Mesendoderm (in vitro differentiated cells): ENCODE data around the gene TNFAIP1.

ENCODE experiments used
- DNase-seq: peaks from one replicate; pipeline ENCODE4 v3.0.0; 2013
- H2AK5ac ChIP-seq: 2 replicates; pipeline ENCODE4 v1.6.1; 2013; ENCODE audit warnings: low read length, inconsistent platforms
- H2BK120ac ChIP-seq: 2 replicates; pipeline ENCODE4 v1.6.1; 2013; ENCODE audit warnings: low read depth, mild to moderate bottlenecking, low read length, moderate library complexity, mixed read lengths
- H2BK15ac ChIP-seq: replicated peaks from 2 replicates; pipeline ENCODE4 v1.6.1; 2013; ENCODE audit warnings: low read depth, mild to moderate bottlenecking, moderate library complexity
- H2BK5ac ChIP-seq: 2 replicates; pipeline ENCODE4 v1.6.1; 2013; ENCODE audit warnings: low read length, inconsistent platforms
- H3K18ac ChIP-seq: 2 replicates; pipeline ENCODE4 v1.6.1; 2013; ENCODE audit warnings: mild to moderate bottlenecking, low read length, mixed read lengths
- H3K23ac ChIP-seq: one replicate; pipeline ENCODE4 v1.6.1; 2013; ENCODE audit warnings: low read length
- H3K27ac ChIP-seq: 2 replicates; pipeline ENCODE4 v1.5.1; 2013; ENCODE audit warnings: low read depth, mild to moderate bottlenecking, inconsistent platforms, low read length, moderate library complexity
- H3K27me3 ChIP-seq: 2 replicates; pipeline ENCODE4 v1.6.1; 2013; ENCODE audit warnings: low read length, control low read depth, mild to moderate bottlenecking, inconsistent platforms; ENCODE audit not compliant: insufficient read depth, poor library complexity
- H3K36me3 ChIP-seq: 2 replicates; pipeline ENCODE4 v1.6.1; 2013; ENCODE audit warnings: low read length, inconsistent platforms; ENCODE audit not compliant: control insufficient read depth, insufficient read depth
- H3K4ac ChIP-seq: one replicate; pipeline ENCODE4 v1.6.1; 2013; ENCODE audit warnings: low read depth, mild to moderate bottlenecking, low read length, moderate library complexity
- H3K4me1 ChIP-seq: 2 replicates; pipeline ENCODE4 v1.6.1; 2013; ENCODE audit warnings: low read depth, low read length, inconsistent platforms; ENCODE audit not compliant: control insufficient read depth
- H3K4me2 ChIP-seq: 2 replicates; pipeline ENCODE4 v1.6.1; 2013; ENCODE audit warnings: low read length
- H3K4me3 ChIP-seq: 2 replicates; pipeline ENCODE4 v1.5.1; 2013; ENCODE audit warnings: mild to moderate bottlenecking, low read length
- H3K56ac ChIP-seq: one replicate; pipeline ENCODE4 v1.6.1; 2013; ENCODE audit warnings: low read length
- H3K79me1 ChIP-seq: 2 replicates; pipeline ENCODE4 v1.6.1; 2013; ENCODE audit warnings: low read length, inconsistent platforms
- H3K79me2 ChIP-seq: 2 replicates; pipeline ENCODE4 v1.6.1; 2013; ENCODE audit warnings: mild to moderate bottlenecking, low read length; ENCODE audit not compliant: control insufficient read depth, insufficient read depth
- H3K9ac ChIP-seq: 2 replicates; pipeline ENCODE4 v1.6.1; 2013; ENCODE audit warnings: low read length, inconsistent platforms
- H4K5ac ChIP-seq: one replicate; pipeline ENCODE4 v1.6.1; 2013; ENCODE audit warnings: low read length
- H4K8ac ChIP-seq: one replicate; pipeline ENCODE4 v1.6.1; 2013; ENCODE audit warnings: low read depth, mild to moderate bottlenecking, control low read depth, low read length, moderate library complexity
- WGBS: extraction: QIAGEN DNeasy Blood & Tissue Kit; methylation state at CpG from one replicate; pipeline ENCODE4 v1.1.7; 2013; ENCODE audit warnings: low lambda C conversion rate, missing lambda C conversion rate; ENCODE audit not compliant: insufficient coverage; ENCODE audit errors: extremely low coverage; 5-methylcytosine and 5-hydroxymethylcytosine counted together

TNFAIP1 gene

DNA sequence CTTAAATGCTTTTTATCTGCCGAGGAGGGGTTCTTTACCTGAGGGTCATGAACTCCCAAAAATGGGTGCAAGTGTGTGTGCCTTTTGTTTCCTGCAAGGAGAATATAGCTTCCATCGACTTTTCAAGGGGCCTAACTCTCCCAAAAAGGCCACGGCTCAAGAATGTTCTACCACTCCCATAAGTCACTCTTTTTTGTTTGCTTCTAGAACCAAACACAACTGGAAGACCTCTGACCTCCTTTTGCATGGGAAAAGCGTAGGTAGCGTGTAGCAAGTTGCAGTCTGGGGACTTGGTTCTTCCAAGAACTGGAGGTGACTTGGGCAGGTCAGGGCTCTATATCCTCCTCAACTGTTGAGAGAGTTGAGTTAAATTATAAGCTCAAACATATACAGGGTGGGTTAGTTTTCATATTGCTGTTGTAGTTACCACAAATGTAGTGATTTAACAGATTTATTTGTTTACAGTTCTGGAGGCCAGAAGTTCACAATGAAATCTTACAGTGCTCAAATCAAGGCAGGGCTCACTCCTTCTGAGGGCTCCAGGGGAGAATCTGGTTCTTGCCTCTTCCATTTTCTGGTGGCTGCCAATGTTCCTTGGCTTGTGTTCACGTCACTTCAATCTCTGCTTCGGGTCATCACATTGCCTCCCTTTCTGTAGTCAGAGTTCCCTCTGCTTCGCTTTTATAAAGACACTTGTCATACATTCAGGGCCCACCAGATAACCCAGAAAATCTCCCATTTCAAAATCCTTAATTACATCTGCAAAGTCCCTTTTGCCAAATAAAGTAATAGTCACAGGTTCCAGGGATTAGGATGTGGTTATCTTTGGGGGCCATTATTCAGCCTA lies 15.1 kb upstream of the TNFAIP1 start:
- H3K23ac ChIP-seq, result no peak overlapping the region
- peak overlapping the region; percentile 40 for H2AK5ac ChIP-seq
- peaks cover 7% of the 10 kb centered on the region for H3K4me1 ChIP-seq
- H3K79me1 ChIP-seq, result peaks cover 11% of the 10 kb centered on the region
- H2BK5ac ChIP-seq, result no peak overlapping the region
- H3K4ac ChIP-seq, result no peak overlapping the region
- no peak overlapping the region for H4K5ac ChIP-seq
- no peak overlapping the region for H3K27ac ChIP-seq
- no peak overlapping the region for H4K8ac ChIP-seq
- no peak overlapping the region for H2BK120ac ChIP-seq
- no CpG with 5 or more reads among the region's 8 CpGs for WGBS
- peak overlapping the region; percentile 83 for H3K4me2 ChIP-seq
- H3K79me2 ChIP-seq, result peaks cover 56% of the 10 kb centered on the region
- H3K27me3 ChIP-seq, result no peaks in the 10 kb centered on the region
- peak overlapping the region; percentile 88 for H3K9ac ChIP-seq
- no peaks in the 10 kb centered on the region for H3K36me3 ChIP-seq
- no peak overlapping the region for H3K18ac ChIP-seq
- no peak overlapping the region for H2BK15ac ChIP-seq
- peak overlapping the region; percentile 92 for H3K56ac ChIP-seq
- peak overlapping the region; percentile 91 for H3K4me3 ChIP-seq
- DNase-seq, result no peak

DNA sequence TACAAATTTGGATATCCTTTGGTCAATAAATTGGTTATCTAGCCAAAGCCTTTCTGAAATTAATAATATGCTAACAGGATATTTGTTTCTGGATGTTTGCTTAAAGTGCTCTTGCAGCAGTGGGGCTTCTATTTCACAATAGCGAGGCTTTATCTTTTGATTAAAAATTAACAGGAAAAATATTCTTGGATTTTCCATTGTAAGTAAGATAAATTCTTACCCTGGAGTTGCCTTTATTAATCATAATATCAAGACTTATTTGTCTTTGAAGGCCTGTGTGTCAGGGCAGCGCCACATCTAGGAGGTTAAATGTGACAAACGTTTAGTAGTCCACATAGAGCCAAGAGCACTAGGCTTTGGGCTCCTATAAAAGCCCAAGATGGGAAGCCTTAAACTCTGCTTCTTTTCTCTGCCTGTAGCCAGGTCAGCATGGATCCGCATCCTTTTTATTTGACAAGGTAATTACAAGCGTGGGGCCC lies 11.3 kb upstream of the TNFAIP1 start:
- Histone ChIP-seq H3K4me1 (peaks cover 5% of the 10 kb centered on the region), H3K18ac (no peak overlapping the region), H3K27ac (no peak overlapping the region), H2BK5ac (no peak overlapping the region), H3K9ac (peak overlapping the region; percentile 4), H3K4ac (no peak overlapping the region), H3K23ac (no peak overlapping the region), H3K79me2 (peaks cover 60% of the 10 kb centered on the region), H3K27me3 (no peaks in the 10 kb centered on the region), H3K4me3 (no peak overlapping the region), H3K79me1 (peaks cover 17% of the 10 kb centered on the region), H2BK15ac (no peak overlapping the region), H4K8ac (no peak overlapping the region), H3K36me3 (peaks cover 10% of the 10 kb centered on the region), H2AK5ac (no peak overlapping the region), H2BK120ac (no peak overlapping the region), H4K5ac (no peak overlapping the region), H3K56ac (no peak overlapping the region), H3K4me2 (no peak overlapping the region)
- no peak for DNase-seq
- no CpG with 5 or more reads among the region's 5 CpGs for WGBS

DNA sequence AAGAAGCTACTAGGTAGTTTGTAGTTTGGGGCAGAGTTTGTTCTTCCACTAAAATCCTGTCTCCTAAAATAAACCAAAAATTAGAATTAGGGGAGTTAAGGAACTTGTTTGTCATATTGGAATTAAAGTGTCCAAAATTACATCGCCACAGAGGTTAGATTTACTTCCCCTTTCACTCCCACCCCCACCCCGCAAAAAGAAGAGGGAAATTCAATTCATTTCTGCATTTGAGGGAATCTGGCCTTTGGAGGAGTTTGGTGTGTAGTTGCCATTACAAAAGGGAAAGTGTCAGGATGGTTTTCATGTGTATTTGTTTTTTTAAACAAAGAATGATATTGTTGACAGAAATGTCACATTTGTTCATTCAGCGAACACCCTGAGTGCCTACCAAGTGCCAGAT lies 10.8 kb upstream of the TNFAIP1 start:
- no peak overlapping the region for H3K18ac ChIP-seq
- no peak for DNase-seq
- H3K27ac ChIP-seq, result no peak overlapping the region
- peaks cover 55% of the 10 kb centered on the region for H3K79me2 ChIP-seq
- peak overlapping the region; percentile 4 for H3K9ac ChIP-seq
- no peak overlapping the region for H2BK5ac ChIP-seq
- no peak overlapping the region for H3K4ac ChIP-seq
- peaks cover 5% of the 10 kb centered on the region for H3K4me1 ChIP-seq
- H2BK120ac ChIP-seq, result no peak overlapping the region
- H3K4me3 ChIP-seq, result no peak overlapping the region
- H2AK5ac ChIP-seq, result no peak overlapping the region
- H3K36me3 ChIP-seq, result peaks cover 11% of the 10 kb centered on the region
- no peak overlapping the region for H3K56ac ChIP-seq
- H4K5ac ChIP-seq, result no peak overlapping the region
- H2BK15ac ChIP-seq, result no peak overlapping the region
- H3K79me1 ChIP-seq, result peaks cover 16% of the 10 kb centered on the region
- H3K4me2 ChIP-seq, result no peak overlapping the region
- no peak overlapping the region for H4K8ac ChIP-seq
- H3K23ac ChIP-seq, result no peak overlapping the region
- no peaks in the 10 kb centered on the region for H3K27me3 ChIP-seq
- WGBS, result no CpG with 5 or more reads among the region's 3 CpGs

DNA sequence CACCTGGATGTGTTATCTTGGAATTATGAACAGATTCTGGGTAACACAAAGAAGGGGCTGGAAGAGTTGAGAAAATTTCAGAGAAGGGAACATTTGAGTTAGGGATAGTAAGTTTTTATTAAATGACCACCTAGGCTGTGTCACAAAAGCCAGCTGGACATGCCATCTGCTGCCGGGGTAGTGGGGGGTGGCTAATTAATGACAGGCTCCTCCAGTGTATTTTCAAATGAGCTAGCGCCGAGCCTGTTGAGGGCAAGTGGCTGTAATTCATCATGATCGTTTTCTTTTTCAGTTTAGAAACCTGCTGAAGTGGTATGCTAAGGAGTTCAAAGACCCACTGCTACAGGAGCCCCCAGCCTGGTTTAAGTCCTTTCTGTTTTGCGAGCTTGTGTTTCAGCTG lies 10.3 kb upstream of the TNFAIP1 start:
- H3K4me1 ChIP-seq, result peaks cover 4% of the 10 kb centered on the region
- no peak overlapping the region for H2BK15ac ChIP-seq
- H3K36me3 ChIP-seq, result peaks cover 11% of the 10 kb centered on the region
- no peak overlapping the region for H3K9ac ChIP-seq
- no peak overlapping the region for H3K56ac ChIP-seq
- no CpG with 5 or more reads among the region's 5 CpGs for WGBS
- H2BK120ac ChIP-seq, result no peak overlapping the region
- no peak overlapping the region for H2AK5ac ChIP-seq
- no peak overlapping the region for H3K23ac ChIP-seq
- peaks cover 51% of the 10 kb centered on the region for H3K79me2 ChIP-seq
- DNase-seq, result no peak
- H3K4me2 ChIP-seq, result no peak overlapping the region
- no peak overlapping the region for H4K8ac ChIP-seq
- peaks cover 15% of the 10 kb centered on the region for H3K79me1 ChIP-seq
- H3K4me3 ChIP-seq, result no peak overlapping the region
- H2BK5ac ChIP-seq, result no peak overlapping the region
- no peak overlapping the region for H3K18ac ChIP-seq
- H3K27ac ChIP-seq, result no peak overlapping the region
- H3K4ac ChIP-seq, result no peak overlapping the region
- H3K27me3 ChIP-seq, result no peaks in the 10 kb centered on the region
- no peak overlapping the region for H4K5ac ChIP-seq

DNA sequence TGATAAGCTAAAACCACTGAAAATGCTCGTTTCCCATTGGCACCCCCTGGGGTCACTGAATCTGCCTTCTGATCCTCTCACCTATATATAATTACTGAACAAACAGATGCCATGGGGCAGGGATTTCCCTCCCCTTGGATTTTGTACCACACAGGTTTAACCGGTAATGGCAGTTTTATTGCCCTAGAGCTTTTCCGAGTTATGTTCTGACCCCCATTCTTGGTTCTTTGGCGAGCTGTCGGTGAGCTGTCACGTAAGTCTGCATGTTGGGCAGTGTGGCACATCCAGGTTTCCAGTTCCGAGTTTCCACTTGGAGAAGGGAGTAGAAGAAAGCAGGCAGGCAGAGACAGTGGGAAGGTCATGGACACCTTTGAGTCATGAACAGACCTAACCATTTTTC lies 9.4 kb upstream of the TNFAIP1 start:
- Histone ChIP-seq H2BK15ac (no peak overlapping the region), H3K27ac (no peak overlapping the region), H3K36me3 (peaks cover 11% of the 10 kb centered on the region), H3K18ac (no peak overlapping the region), H2BK5ac (no peak overlapping the region), H3K4me2 (no peak overlapping the region), H3K23ac (no peak overlapping the region), H3K27me3 (no peaks in the 10 kb centered on the region), H4K8ac (no peak overlapping the region), H3K56ac (no peak overlapping the region), H3K4me1 (no peaks in the 10 kb centered on the region), H3K4ac (no peak overlapping the region), H2AK5ac (no peak overlapping the region), H3K79me2 (peaks cover 42% of the 10 kb centered on the region), H3K79me1 (peaks cover 12% of the 10 kb centered on the region), H4K5ac (no peak overlapping the region), H2BK120ac (no peak overlapping the region), H3K4me3 (no peak overlapping the region), H3K9ac (no peak overlapping the region)
- no CpG with 5 or more reads among the region's 7 CpGs for WGBS
- DNase-seq, result no peak
